GM21723 (cell line): ENCODE measurements around the gene TRIL.

Experiments used
- ATAC-seq: cut with Tn5 transposase; IDR thresholded peaks from one replicate; pipeline ENCODE4 v1.9.1; 2021; ENCODE audit warnings: mild to moderate bottlenecking, moderate library complexity; ENCODE audit not compliant: unreplicated experiment

Gene TRIL, protein sequence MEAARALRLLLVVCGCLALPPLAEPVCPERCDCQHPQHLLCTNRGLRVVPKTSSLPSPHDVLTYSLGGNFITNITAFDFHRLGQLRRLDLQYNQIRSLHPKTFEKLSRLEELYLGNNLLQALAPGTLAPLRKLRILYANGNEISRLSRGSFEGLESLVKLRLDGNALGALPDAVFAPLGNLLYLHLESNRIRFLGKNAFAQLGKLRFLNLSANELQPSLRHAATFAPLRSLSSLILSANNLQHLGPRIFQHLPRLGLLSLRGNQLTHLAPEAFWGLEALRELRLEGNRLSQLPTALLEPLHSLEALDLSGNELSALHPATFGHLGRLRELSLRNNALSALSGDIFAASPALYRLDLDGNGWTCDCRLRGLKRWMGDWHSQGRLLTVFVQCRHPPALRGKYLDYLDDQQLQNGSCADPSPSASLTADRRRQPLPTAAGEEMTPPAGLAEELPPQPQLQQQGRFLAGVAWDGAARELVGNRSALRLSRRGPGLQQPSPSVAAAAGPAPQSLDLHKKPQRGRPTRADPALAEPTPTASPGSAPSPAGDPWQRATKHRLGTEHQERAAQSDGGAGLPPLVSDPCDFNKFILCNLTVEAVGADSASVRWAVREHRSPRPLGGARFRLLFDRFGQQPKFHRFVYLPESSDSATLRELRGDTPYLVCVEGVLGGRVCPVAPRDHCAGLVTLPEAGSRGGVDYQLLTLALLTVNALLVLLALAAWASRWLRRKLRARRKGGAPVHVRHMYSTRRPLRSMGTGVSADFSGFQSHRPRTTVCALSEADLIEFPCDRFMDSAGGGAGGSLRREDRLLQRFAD

GRCh38 chr7:28958235-28958979, at the start of gene TRIL:
Gene TRIL, minus strand, starts transcription at chr7:28958330. Its CDS starts 284 bp downstream, at chr7:28958046.
- ATAC-seq = no peak

GRCh38 chr7:29007127-29007526, 49.0 kb upstream of the TRIL start:
- no peak for ATAC-seq

GRCh38 chr7:29005829-29006228, 47.7 kb upstream of the TRIL start:
- ATAC-seq = no peak

DNA sequence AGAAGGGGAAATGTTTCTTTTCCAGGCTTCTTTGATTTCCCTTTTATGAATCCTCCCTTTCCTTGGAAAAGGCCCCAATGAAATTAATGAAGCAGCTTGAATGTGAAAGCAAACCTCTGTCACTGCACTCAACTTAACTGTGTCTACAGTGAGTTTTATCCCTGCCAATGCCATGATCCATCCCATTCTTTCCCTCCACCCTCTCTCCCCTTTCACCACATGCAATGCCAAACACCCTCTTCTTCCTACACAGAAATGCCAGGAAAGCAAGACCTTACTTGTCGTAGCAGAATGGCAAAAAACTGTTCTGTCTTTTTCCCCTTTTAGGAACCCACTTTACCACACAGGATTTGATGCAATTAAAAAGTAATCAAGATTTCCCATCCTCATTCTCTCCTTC, 47.3 kb upstream of the TRIL start:
- ATAC-seq = no peak

DNA sequence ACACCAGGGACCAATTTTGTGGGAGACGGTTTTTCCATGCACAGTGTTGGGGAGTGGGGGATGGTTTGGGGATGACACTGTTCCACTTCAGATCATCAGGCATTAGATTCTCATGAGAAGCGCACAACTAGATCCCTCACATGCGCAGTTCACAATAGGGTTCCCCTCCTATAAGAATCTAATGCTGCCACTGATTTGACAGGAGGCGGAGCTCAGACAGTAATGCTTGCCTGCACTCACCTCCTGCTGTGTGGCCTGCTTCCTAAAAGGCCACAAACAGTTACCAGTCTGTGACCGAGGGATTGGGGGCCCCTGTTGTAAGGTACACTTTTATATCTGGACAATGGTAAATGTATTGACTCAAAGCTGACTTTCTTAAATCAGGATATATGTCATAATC, 45.6 kb upstream of the TRIL start:
- ATAC-seq = no peak

DNA sequence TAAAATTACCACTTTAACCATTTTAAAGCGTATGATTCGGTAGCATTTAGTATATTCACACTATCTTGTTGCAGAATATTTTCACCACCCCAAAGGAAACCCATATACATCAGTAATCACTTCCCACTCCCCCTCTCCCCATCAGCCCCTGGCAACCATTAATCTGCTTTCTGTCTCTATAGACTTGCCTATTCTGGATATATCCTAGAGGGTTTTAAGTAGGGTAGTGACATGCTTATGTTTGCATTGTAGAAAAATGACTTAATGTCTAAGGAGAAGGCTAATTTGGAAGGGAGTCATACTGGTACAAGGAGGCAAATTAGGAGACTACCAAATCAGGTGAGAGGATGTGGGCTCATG, 42.6 kb upstream of the TRIL start:
- ATAC-seq = no peak

DNA sequence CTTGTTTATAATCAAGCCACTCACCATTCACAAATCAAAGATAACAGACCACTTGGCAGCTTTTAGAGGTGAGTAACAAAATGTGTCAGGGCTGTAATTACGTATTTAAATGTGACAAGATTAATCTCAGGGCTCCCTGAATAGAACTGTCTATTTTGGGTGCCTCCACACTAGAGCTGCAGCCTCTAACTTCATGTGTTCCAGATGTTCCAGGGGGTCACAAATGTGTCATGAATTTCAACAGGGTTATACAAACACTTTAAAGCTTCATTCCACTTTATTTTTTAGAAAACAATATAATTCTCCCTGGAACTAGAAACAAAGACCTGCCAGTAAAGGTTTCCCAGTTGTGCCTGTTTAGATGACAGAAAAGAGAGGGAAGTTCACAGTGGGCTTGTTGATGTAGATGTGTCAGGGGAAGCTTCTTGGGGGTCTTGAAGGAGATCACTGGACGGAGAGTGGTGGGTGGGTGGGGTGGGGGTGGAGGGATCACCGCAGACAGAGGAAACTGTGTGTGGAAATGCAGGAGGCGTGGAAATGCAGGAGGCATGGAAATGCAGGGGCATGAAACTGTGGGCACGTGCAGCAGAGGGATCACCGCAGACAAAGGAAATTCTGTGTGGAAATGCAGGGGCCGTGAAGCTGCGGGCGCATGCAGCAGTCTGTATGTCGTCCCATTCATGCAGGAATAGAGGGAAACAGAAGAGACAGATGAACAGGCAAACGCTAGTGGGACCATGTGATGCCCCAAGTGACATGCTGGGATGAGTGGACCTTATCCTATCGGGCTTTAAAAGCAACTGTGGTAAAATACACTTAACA, 42.0 kb upstream of the TRIL start:
- no peak for ATAC-seq

- ATAC-seq = no peak
These were observed 41.3 kb upstream of the TRIL start for GRCh38 chr7:28999427-28999826.

DNA sequence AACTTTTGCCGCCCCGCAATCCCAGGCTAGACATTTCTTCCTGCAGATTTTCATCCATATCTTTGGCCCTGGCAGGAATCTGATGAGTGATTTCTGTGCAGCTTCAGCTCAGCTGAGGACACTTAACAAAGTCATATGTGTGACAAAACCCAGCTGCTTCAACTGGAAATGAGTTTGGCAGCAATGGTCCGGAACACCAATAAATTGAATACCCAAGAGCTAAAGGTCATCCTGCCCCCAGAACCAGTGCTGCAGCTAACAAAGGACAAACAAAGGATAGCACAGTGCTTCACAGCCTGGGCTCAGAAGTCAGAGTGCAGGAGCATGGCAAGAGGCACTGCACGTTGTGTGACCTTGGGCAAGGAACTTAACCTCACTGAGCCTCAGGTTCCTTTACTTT, 40.0 kb upstream of the TRIL start:
- ATAC-seq = no peak

- ATAC-seq = no peak
These were observed 38.7 kb upstream of the TRIL start for GRCh38 chr7:28996836-28997235.

- no peak for ATAC-seq
These were observed 35.2 kb upstream of the TRIL start for GRCh38 chr7:28993371-28993770.

DNA sequence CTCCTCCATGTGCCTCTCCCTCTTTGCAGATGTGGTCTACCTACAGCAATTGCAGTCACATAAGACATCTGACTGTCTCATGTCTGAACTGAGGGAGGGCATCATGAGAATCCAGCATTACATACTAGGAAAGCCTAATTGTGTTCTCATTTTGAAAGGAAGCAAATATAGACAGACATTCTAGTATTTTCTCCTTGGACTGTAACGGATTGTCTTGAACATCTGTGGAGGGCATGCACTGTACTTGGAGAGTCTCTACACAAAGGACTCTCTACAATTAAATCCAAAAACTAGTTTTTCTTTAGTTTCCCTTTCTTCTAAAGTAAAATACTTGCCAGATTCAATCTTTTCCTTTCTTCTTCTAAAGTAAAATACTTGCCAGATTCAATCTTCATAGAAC, 34.7 kb upstream of the TRIL start:
- ATAC-seq = no peak

GRCh38 chr7:28990200-28990960, 32.2 kb upstream of the TRIL start:
- no peak for ATAC-seq

- ATAC-seq = no peak
These were observed 31.3 kb upstream of the TRIL start for GRCh38 chr7:28989211-28989980.

DNA sequence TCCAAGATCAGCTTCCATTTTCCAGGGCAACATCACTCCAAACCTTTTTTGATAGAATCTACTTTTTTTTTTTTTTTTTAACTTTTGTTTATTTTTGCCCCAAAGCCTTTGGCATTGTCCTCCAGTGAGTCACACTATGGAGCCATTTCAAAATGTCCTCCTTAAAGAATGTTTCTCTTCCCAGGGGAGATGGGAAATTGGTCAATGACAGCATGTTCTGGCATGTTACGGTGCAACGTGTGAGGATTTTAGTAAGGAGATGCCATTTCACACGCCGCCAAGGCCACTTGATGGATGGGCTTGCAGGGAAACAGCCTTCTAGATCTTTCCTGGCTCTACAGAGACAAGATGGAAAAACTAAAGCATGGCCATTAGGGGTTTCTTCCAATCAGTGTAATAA, 30.7 kb upstream of the TRIL start:
- no peak for ATAC-seq

DNA sequence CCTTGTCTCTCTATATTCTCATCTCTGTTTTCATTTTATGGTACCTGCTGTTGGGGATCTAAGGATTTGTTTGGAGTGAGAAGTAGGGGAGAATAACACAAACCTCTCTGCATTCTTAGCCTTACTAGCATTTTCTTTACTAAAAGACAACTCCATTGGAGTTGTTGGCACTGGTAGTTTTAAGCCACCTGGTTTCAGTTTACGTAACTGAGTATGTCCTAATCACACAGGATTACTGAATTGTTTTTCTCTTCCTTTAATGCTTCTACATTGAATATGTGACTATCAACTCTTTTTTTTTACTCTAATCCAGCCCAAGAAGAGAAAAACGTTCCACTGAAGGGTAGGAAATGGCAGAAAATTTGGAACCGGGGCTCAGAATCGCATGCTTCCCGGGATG, 30.0 kb upstream of the TRIL start:
- no peak for ATAC-seq

GRCh38 chr7:28986765-28987110, 28.6 kb upstream of the TRIL start:
- ATAC-seq = no peak

- ATAC-seq = no peak
These were observed 28.1 kb upstream of the TRIL start for GRCh38 chr7:28986028-28986764.

GRCh38 chr7:28984631-28985030, 26.5 kb upstream of the TRIL start:
- ATAC-seq = no peak
